Smooth muscle cell of bladder (primary cell): ENCODE results near the gene UTS2R. TPM values are rescaled to one million over a fixed set of nuclear protein-coding genes. Genes with fewer than 3 reads are reported as not detected.

ENCODE experiments used
- total RNA-seq: library from RNA; depleted of rRNA; stranded (reverse); fragments of >200 nt; gene quantifications from 2 replicates; pipeline ENCODE4 v1.2.3, GENCODE V29; 2014

UTS2R gene
- not detected in 2 replicates for total RNA-seq

DNA sequence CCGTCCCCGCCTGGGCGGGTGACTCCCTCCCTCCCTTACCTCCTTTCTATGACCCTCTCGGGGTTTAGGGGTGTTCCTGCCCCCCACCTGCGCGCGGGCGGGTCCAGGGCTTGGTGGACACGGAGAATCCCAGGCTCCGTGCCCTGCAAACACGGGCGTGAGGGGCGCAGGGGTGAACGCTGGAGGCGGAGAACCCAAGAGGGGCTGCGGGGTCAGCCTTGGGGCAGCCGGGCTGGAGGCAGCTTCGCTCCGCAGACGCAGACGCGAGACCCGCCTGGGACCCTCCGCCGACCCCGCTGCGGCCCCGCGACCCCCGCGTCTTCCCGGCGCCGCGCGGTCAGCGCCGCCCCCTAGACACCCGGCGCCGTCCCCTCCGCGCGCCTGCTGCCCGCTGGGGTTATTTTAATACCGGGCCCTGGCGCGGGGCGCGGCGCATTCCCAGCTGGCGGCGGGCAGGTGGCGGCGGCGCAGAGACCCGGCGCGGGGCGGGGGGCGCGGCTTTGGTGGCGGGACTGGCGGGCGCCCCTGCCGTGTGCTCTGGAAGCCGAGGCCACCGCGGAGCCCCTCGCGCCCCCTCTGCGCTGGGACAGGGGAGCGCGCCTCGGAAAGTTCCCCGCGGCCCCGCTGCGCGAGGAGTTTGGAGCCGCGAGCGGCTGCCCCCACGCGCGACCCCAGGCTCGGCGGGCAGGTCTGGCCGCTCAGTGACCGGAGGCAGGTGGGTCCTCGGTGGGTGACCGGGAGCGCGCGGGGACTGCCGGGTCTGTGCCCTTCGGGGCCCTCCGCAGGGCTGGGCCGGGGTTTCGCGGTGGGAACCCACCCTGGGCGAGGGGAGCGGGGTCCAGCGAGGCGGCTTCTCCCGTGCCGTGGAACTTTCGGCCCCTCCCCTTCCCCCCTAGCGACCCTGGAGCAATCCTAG lies at the start of gene UTS2R:
UTS2R (plus strand) TSS at position 433 of the 916 bp plus-strand sequence. CDS start 2,560 bp downstream, outside the sequence.

GRCh38 chr17:82333279-82334171 lies 38.0 kb upstream of the UTS2R start, which contains the start of gene SECTM1:
Gene SECTM1 (minus strand): TSS chr17:82333766. CDS start chr17:82327240, 6,526 bp downstream.

GRCh38 chr17:82358465-82359350 lies 12.9 kb upstream of the UTS2R start, which contains the start of gene TEX19:
Gene TEX19 (plus strand): TSS chr17:82359247. CDS start chr17:82362151, 2,904 bp downstream.

DNA sequence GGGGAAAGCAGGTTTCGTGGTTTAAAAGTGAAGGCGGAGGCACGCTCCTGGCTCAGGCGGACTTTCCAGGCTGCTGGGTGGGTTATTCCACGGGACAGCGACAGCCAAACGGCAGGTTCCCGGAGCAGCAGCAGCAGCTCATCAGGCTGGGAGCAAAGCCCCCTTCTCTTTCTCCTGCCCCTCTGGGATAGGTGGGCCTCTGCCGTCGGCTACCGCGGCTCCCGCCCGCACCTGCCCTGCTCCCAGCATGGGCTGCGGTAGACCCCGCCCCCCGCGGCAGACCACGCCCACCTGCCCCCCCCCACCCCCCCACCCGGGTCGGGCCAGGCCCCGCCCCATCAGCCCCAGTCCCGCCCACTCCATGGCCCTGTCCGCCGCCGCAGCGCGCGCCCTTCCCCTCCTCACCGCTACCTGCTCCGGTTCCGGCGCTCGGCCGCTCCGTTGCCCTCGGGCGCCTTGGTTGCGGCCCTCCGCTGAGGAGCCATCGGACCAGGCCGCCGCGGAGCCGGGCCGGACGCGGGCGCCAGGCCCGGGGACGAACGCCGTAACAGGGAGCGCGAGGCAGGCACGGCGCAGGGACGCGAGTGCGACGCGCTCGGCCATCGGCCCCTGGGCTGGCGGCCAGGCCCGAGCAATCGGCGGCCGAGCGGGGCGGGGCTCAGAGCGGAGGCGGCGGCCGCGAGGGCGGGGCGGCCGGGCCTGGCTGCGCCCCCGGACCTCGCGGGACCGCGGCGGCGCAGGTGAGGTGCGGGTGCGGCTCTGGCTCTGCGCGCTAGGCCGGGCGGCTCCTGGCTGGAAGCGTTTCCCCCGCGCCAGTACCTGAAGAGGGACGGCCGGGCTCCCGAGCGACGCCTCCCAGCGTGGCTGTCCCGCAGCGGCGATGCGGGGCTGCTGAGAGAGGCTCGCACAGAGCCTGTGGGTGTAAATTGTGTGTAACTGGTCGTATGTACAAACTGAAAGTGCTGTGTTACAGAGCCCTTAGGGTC lies 46.7 kb downstream of the UTS2R start, which contains the start of the genes HEXD and OGFOD3:
HEXD (plus strand) TSS at position 347 of the 986 bp plus-strand sequence. CDS start 1,453 bp downstream, outside the sequence.
OGFOD3 (minus strand) TSS at position 586 of the 986 bp plus-strand sequence; CDS start at position 485, 101 bp downstream.

Other genes starting within 250 kb of the UTS2R start
- gene CCDC57, start 158.9 kb upstream of the UTS2R start, total RNA-seq = 11.1 and 16.0 TPM in 2 replicates
- gene SLC16A3, start 142.7 kb upstream of the UTS2R start, total RNA-seq = 165 and 326 TPM in 2 replicates
- gene CSNK1D, start 98.1 kb upstream of the UTS2R start, total RNA-seq = 40.1 and 46.3 TPM in 2 replicates
- gene CD7, start 54.2 kb upstream of the UTS2R start, total RNA-seq = 0.09 and 0.14 TPM in 2 replicates
- 15.6 and 19.3 TPM in 2 replicates for gene SECTM1, start 38.0 kb upstream of the UTS2R start, total RNA-seq
- gene TEX19, start 12.5 kb upstream of the UTS2R start, total RNA-seq = under 0.01 TPM in 1 of 2 replicates, not detected in the other
- 9.4 and 9.7 TPM in 2 replicates for gene HEXD, start 46.6 kb downstream of the UTS2R start, total RNA-seq
- 15.2 and 30.3 TPM in 2 replicates for gene OGFOD3, start 46.8 kb downstream of the UTS2R start, total RNA-seq
- gene CYBC1, start 79.0 kb downstream of the UTS2R start, total RNA-seq = 48.5 and 65.9 TPM in 2 replicates
- 20.3 and 35.0 TPM in 2 replicates for gene NARF, start 87.0 kb downstream of the UTS2R start, total RNA-seq
- 19.9 and 26.0 TPM in 2 replicates for gene FOXK2, start 148.0 kb downstream of the UTS2R start, total RNA-seq